Kidney epithelial cell (primary cell): ENCODE data around the gene HYLS1. TPM values are rescaled to one million over a fixed set of nuclear protein-coding genes. Genes with fewer than 3 reads are reported as not detected.
A peak's percentile ranks its signal among the peaks of the same experiment; 100 is the strongest.

Experiments
- DNase-seq: peaks from one replicate; pipeline ENCODE4 v3.0.0-alpha.2; 2010; ENCODE audit warnings: low read depth
- H3K27me3 ChIP-seq: 2 replicates; pipeline ENCODE4 v1.6.0; 2011; ENCODE audit warnings: low read length; ENCODE audit not compliant: control insufficient read depth, insufficient read depth
- H3K36me3 ChIP-seq: 2 replicates; pipeline ENCODE4 v1.5.1; 2011; ENCODE audit warnings: low read length; ENCODE audit not compliant: control insufficient read depth, insufficient read depth
- H3K4me3 ChIP-seq: 2 replicates; pipeline ENCODE4 v1.5.1; 2011; ENCODE audit warnings: low read depth, mild to moderate bottlenecking, control low read depth, low read length
- CTCF ChIP-seq: IDR thresholded peaks from 2 replicates; pipeline ENCODE4 v1.5.1; 2011; ENCODE audit warnings: mild to moderate bottlenecking, moderate library complexity, low read length, control low read depth, inconsistent platforms; ENCODE audit not compliant: insufficient read depth, poor library complexity, severe bottlenecking
- total RNA-seq: library from RNA; depleted of rRNA; stranded (reverse); fragments of >200 nt; gene quantifications from 2 replicates; pipeline ENCODE4 v1.2.3, GENCODE V29; 2015

The HYLS1 gene
- total RNA-seq, 1 donor from 2014 or later, result 3.6 TPM

- H3K36me3 ChIP-seq, result no peaks in the 10 kb centered on the region
- H3K4me3 ChIP-seq, result no peak overlapping the region
- DNase-seq, result no peak
- peak; percentile 23 for TF ChIP-seq CTCF
- no peaks in the 10 kb centered on the region for H3K27me3 ChIP-seq
Measured at GRCh38 chr11:125871391-125872137, 15.9 kb upstream of the HYLS1 start.

GRCh38 chr11:125872138-125872491 lies 15.4 kb upstream of the HYLS1 start:
- Histone ChIP-seq H3K4me3 (no peak overlapping the region), H3K27me3 (no peaks in the 10 kb centered on the region), H3K36me3 (no peaks in the 10 kb centered on the region)
- no peak for DNase-seq
- no peak for TF ChIP-seq CTCF

GRCh38 chr11:125873881-125874555 lies 13.4 kb upstream of the HYLS1 start:
- no peak for TF ChIP-seq CTCF
- Histone ChIP-seq H3K4me3 (no peak overlapping the region), H3K36me3 (no peaks in the 10 kb centered on the region), H3K27me3 (no peaks in the 10 kb centered on the region)
- DNase-seq, result no peak

GRCh38 chr11:125874556-125875124 lies 12.8 kb upstream of the HYLS1 start:
- H3K4me3 ChIP-seq, result no peak overlapping the region
- peak; percentile 79 for TF ChIP-seq CTCF
- DNase-seq, result no peak
- no peaks in the 10 kb centered on the region for H3K27me3 ChIP-seq
- H3K36me3 ChIP-seq, result no peaks in the 10 kb centered on the region

- Histone ChIP-seq H3K27me3 (no peaks in the 10 kb centered on the region), H3K36me3 (no peaks in the 10 kb centered on the region), H3K4me3 (no peak overlapping the region)
- no peak for DNase-seq
- TF ChIP-seq CTCF, result no peak
Measured at GRCh38 chr11:125881291-125881690, 6.2 kb upstream of the HYLS1 start.
